ENCODE data around the gene CFAP54. TPM values are rescaled to one million over a fixed set of nuclear protein-coding genes. Genes with fewer than 3 reads are reported as not detected.

The CFAP54 gene
- total RNA-seq, 6 experiments from 2014 or later: 0.40 to 0.66 (median 0.56) TPM

- H3K27me3 Mint-ChIP-seq (ENCODE audit: insufficient read depth): no peaks in the 10 kb centered on the region; the same call in 1 of the 2 replicates
- peaks cover 13% of the 10 kb centered on the region for H3K36me3 Mint-ChIP-seq (ENCODE audit: low read depth)
- H3K4me3 Mint-ChIP-seq: peak overlapping the region; percentile 53; the same call in 1 of the 2 replicates
- H3K27ac Mint-ChIP-seq: peak overlapping the region; percentile 59
- H3K4me1 Mint-ChIP-seq (ENCODE audit: low read depth): peaks cover 64% of the 10 kb centered on the region
- no peak for TF ChIP-seq CTCF (IDR thresholded peaks at IDR 0.05)
- DNase-seq: no peak
- peaks cover 4% of the 10 kb centered on the region; the same call in 1 of the 2 replicates for H3K9me3 Mint-ChIP-seq
These were observed 320.7 kb downstream of the CFAP54 start for GRCh38 chr12:96810057-96810456.

GRCh38 chr12:96810477-96810876 lies 321.1 kb downstream of the CFAP54 start:
- Mint-ChIP-seq H3K9me3 (peaks cover 4% of the 10 kb centered on the region; the same call in 1 of the 2 replicates), H3K4me1 (ENCODE audit: low read depth) (peaks cover 64% of the 10 kb centered on the region), H3K27ac (peak overlapping the region; percentile 59), H3K36me3 (ENCODE audit: low read depth) (peaks cover 8% of the 10 kb centered on the region; the same call in 1 of the 2 replicates), H3K27me3 (ENCODE audit: insufficient read depth) (no peaks in the 10 kb centered on the region; the same call in 1 of the 2 replicates), H3K4me3 (peak overlapping the region; percentile 53; the same call in 1 of the 2 replicates)
- DNase-seq: peak; percentile 5
- no peak for TF ChIP-seq CTCF (IDR thresholded peaks at IDR 0.05)

GRCh38 chr12:96811083-96811482 lies 321.7 kb downstream of the CFAP54 start:
- TF ChIP-seq CTCF (IDR thresholded peaks at IDR 0.05): no peak
- peaks cover 64% of the 10 kb centered on the region for H3K4me1 Mint-ChIP-seq (ENCODE audit: low read depth)
- DNase-seq: peak; percentile 90
- peaks cover 8% of the 10 kb centered on the region; the same call in 1 of the 2 replicates for H3K36me3 Mint-ChIP-seq (ENCODE audit: low read depth)
- H3K9me3 Mint-ChIP-seq: peaks cover 4% of the 10 kb centered on the region; the same call in 1 of the 2 replicates
- H3K27ac Mint-ChIP-seq: peak overlapping the region; percentile 59
- H3K27me3 Mint-ChIP-seq (ENCODE audit: insufficient read depth): no peaks in the 10 kb centered on the region; the same call in 1 of the 2 replicates
- H3K4me3 Mint-ChIP-seq: peak overlapping the region; percentile 53

- no peaks in the 10 kb centered on the region; the same call in 1 of the 2 replicates for H3K27me3 Mint-ChIP-seq (ENCODE audit: insufficient read depth)
- peaks cover 64% of the 10 kb centered on the region for H3K4me1 Mint-ChIP-seq (ENCODE audit: low read depth)
- no peak for DNase-seq
- H3K9me3 Mint-ChIP-seq: peaks cover 4% of the 10 kb centered on the region; the same call in 1 of the 2 replicates
- H3K27ac Mint-ChIP-seq: peak overlapping the region; percentile 10; the same call in 1 of the 2 replicates
- no peak for TF ChIP-seq CTCF (IDR thresholded peaks at IDR 0.05)
- H3K36me3 Mint-ChIP-seq (ENCODE audit: low read depth): peaks cover 8% of the 10 kb centered on the region; the same call in 1 of the 2 replicates
- peak overlapping the region; percentile 40 for H3K4me3 Mint-ChIP-seq
These were observed 322.8 kb downstream of the CFAP54 start for GRCh38 chr12:96812153-96812552.

GRCh38 chr12:96814200-96814599 lies 324.8 kb downstream of the CFAP54 start:
- no peak for TF ChIP-seq CTCF (IDR thresholded peaks at IDR 0.05)
- Mint-ChIP-seq H3K9me3 (peaks cover 4% of the 10 kb centered on the region; the same call in 1 of the 2 replicates), H3K36me3 (ENCODE audit: low read depth) (peaks cover 5% of the 10 kb centered on the region; the same call in 1 of the 2 replicates), H3K4me1 (ENCODE audit: low read depth) (peaks cover 55% of the 10 kb centered on the region), H3K27ac (no peak overlapping the region), H3K27me3 (ENCODE audit: insufficient read depth) (no peaks in the 10 kb centered on the region; the same call in 1 of the 2 replicates), H3K4me3 (no peak overlapping the region)
- peak; percentile 12 for DNase-seq
